Measurements from ENCODE around the gene HOXA7.

Gene HOXA7

DNA sequence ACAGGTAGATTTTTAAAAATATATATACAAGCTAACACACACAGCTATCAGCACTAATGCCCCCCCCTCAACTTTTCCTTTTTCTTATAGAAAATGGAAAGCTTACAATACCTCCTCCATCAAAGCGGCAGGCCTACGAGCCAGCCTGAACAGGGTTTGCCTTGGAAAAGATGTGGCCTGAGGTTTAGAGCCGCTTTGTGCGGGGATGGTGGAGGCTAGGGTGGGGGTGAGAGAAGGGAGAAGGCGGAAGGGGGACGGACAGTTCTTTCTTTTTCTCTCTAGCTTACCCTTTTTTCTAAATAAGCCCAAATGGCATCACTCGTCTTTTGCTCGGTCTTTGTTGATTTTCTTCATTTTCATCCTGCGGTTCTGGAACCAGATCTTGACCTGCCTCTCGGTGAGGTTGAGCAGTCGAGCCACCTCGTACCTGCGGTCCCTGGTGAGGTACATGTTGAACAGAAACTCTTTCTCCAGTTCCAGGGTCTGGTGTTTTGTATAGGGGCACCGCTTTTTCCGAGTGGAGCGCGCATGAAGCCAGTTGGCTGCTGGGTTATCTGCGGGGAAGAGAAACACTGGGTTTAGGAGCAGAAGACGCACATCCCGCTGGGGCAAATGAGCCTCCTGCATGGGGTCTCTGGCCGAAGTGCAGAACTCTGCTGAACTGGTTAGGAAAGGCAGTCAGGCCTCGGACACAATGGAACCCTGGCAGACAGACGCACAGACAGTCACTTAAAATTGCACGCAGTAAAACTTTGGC lies 7.0 kb upstream of the HOXA7 start:
- no peak for DNase-seq (ENCODE audit: low read depth)
- H3K4me3 ChIP-seq (ENCODE audit: low read length), result no peak overlapping the region
- TF ChIP-seq CTCF (IDR thresholded peaks at IDR 0.05; ENCODE audit: insufficient read depth, low read depth, low read length, missing control alignments), result no peak

- H3K4me3 ChIP-seq (ENCODE audit: low read length), result no peak overlapping the region
- no peak for TF ChIP-seq CTCF (IDR thresholded peaks at IDR 0.05; ENCODE audit: insufficient read depth, low read depth, low read length, missing control alignments)
- no peak for DNase-seq (ENCODE audit: low read depth)
Observed at GRCh38 chr7:27162561-27163287, 6.2 kb upstream of the HOXA7 start.

- no peak for TF ChIP-seq CTCF (IDR thresholded peaks at IDR 0.05; ENCODE audit: insufficient read depth, low read depth, low read length, missing control alignments)
- no peak for DNase-seq (ENCODE audit: low read depth)
- H3K4me3 ChIP-seq (ENCODE audit: low read length), result no peak overlapping the region
Observed at GRCh38 chr7:27161721-27162560, 5.5 kb upstream of the HOXA7 start.

- no peak for DNase-seq (ENCODE audit: low read depth)
- H3K4me3 ChIP-seq (ENCODE audit: low read length), result peak overlapping the region; percentile 52
- no peak for TF ChIP-seq CTCF (IDR thresholded peaks at IDR 0.05; ENCODE audit: insufficient read depth, low read depth, low read length, missing control alignments)
Observed at GRCh38 chr7:27161214-27161720, 4.8 kb upstream of the HOXA7 start.

DNA sequence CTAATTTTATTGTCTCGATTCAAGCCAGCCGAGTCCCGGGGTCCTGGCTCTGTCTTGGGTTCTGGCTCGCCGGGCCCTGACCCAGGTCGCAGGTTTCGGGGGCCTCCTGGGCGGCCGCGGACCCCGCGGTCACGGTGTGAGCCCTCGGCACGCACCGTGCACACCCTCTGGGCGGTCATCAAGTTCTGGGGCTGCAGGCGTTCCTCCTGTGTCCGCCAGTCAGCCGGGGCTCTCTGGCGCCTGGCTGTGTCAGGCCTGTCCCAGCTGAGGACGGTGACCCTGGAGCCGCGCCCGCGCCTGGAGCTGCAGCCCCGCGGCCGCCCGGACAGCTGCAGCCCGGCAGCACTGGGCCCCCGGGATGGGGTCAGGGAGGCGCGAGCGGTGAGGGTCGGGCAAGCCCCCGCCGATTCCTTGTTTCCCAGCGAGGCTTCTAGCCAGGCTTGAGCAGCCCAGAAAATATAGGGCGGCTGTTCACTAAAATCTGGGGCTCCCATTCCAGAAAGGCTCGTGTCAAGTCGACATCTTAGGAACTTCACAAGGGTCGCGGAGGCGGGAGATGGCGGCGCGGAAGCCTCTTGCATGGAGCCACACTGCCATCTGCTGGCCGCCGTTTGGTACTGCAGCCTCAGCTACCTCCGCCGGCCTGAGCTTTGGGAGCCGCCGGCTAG lies 4.2 kb upstream of the HOXA7 start:
- H3K4me3 ChIP-seq (ENCODE audit: low read length), result peak overlapping the region; percentile 52
- DNase-seq (ENCODE audit: low read depth), result peak; percentile 75
- peak; percentile 91 for TF ChIP-seq CTCF (IDR thresholded peaks at IDR 0.05; ENCODE audit: insufficient read depth, low read depth, low read length, missing control alignments)

DNA sequence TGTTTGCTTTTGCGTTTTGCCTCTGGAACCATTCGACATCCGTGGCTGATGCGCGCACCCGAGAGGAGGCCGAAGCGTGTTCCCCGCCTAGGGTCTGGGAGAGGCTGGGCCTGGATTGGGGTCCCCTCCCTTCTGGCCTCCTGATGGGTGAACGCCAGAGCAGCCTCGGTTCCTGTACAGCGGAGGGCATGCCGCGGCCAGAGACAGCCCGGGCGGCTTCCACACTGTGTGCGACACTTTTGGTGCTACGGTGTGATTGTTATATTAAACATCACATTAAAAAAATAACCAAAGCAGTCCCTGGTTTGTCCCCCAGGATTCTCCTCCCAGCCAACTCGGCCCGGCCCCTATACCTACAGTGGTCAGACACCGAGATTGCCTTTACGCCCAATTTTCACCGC lies 3.7 kb upstream of the HOXA7 start:
- no peak for TF ChIP-seq CTCF (IDR thresholded peaks at IDR 0.05; ENCODE audit: insufficient read depth, low read depth, low read length, missing control alignments)
- H3K4me3 ChIP-seq (ENCODE audit: low read length), result no peak overlapping the region
- no peak for DNase-seq (ENCODE audit: low read depth)

Data from epithelial cell of esophagus (primary cell).